HepG2 (cell line): ENCODE data around the gene HES6. TPM values are rescaled to one million over a fixed set of nuclear protein-coding genes. Genes with fewer than 3 reads are reported as not detected.

ENCODE experiments used
- ARNT2 ChIP-seq: sonication (generic); formaldehyde crosslinking; IDR thresholded peaks from 2 replicates; pipeline ENCODE4 v1.8.0; 2022; ENCODE audit warnings: mild to moderate bottlenecking, low read depth, missing genetic modification reagents, moderate library complexity
- ATM ChIP-seq: fragments of 450-650 bp; IDR thresholded peaks from 2 replicates; pipeline ENCODE4 v1.7.1; 2017; ENCODE audit warnings: mild to moderate bottlenecking, borderline replicate concordance
- KDM5B ChIP-seq: sonication (generic); formaldehyde crosslinking; IDR thresholded peaks from 2 replicates; pipeline ENCODE4 v1.4.0; 2020; ENCODE audit warnings: missing genetic modification reagents, mild to moderate bottlenecking, borderline replicate concordance
- PITX1 ChIP-seq: sonication (generic); formaldehyde crosslinking; IDR thresholded peaks from 2 replicates; pipeline ENCODE4 v1.5.1; 2020; ENCODE audit warnings: mild to moderate bottlenecking, missing genetic modification reagents
- RFXANK ChIP-seq: IDR thresholded peaks from 2 replicates; pipeline ENCODE4 v1.6.1; 2016
- SATB2 ChIP-seq: sonication (generic); formaldehyde crosslinking; IDR thresholded peaks from 2 replicates; pipeline ENCODE4 v1.5.0; 2020; ENCODE audit warnings: missing genetic modification reagents
- SOX5 ChIP-seq: IDR thresholded peaks from 2 replicates; pipeline ENCODE4 v1.6.1; 2016; ENCODE audit warnings: borderline replicate concordance
- TARDBP ChIP-seq: sonication (generic); formaldehyde crosslinking; IDR thresholded peaks from 2 replicates; pipeline ENCODE4 v1.8.0; 2022; ENCODE audit warnings: mild to moderate bottlenecking, missing genetic modification reagents
- TOE1 ChIP-seq: sonication (generic); formaldehyde crosslinking; IDR thresholded peaks from 2 replicates; pipeline ENCODE4 v1.4.0; 2020; ENCODE audit warnings: mild to moderate bottlenecking, missing genetic modification reagents
- ZBTB34 ChIP-seq: sonication (generic); formaldehyde crosslinking; IDR thresholded peaks from 2 replicates; pipeline ENCODE4 v1.8.0; 2022; ENCODE audit warnings: mild to moderate bottlenecking, missing genetic modification reagents
- ZNF547 ChIP-seq: sonication (generic); formaldehyde crosslinking; IDR thresholded peaks from 2 replicates; pipeline ENCODE4 v1.5.1; 2020; ENCODE audit warnings: mild to moderate bottlenecking, missing genetic modification reagents
- ZNF761 ChIP-seq: sonication (generic); formaldehyde crosslinking; conservative IDR thresholded peaks from 2 replicates; pipeline ENCODE4 v1.4.0; 2020; ENCODE audit warnings: mild to moderate bottlenecking, missing genetic modification reagents
- polyA plus RNA-seq, 8 experiments: library from polyadenylated mRNA; depleted of rRNA in 3 of 8; stranded (reverse) in 7 of 8; unstranded in 1 of 8; fragments of >200 nt; fragmentation: Illumina TruSeq in 4 of 8; extraction: Trizol in 4 of 8; gene quantifications; 2 replicates each; pipeline versions ENCODE4 v1.2.1 to v1.2.3, GENCODE V29; 2011 to 2016; ENCODE audit warnings: low read depth in 4 of 8, missing spikeins in 1 of 8, mixed read lengths in 1 of 8; ENCODE audit not compliant: insufficient read depth in 1 of 8
- total RNA-seq, 5 experiments: library from RNA; depleted of rRNA; stranded (reverse); fragments of >200 nt; fragmentation: Illumina TruSeq; extraction: Trizol; gene quantifications; 2 replicates each; pipeline ENCODE4 v1.2.3, GENCODE V29; 2016; ENCODE audit warnings: low read depth in 1 of 5
- TF ChIP-seq, protein P1 (sequence below): sonication (generic); formaldehyde crosslinking; IDR thresholded peaks from 2 replicates; pipeline ENCODE4 v1.4.0; 2020; ENCODE audit warnings: low read depth, missing genetic modification reagents
- TF ChIP-seq, protein P2 (sequence below): sonication (generic); formaldehyde crosslinking; IDR thresholded peaks from 2 replicates; pipeline ENCODE4 v1.4.0; 2020; ENCODE audit warnings: mild to moderate bottlenecking, missing genetic modification reagents
- TF ChIP-seq, protein P3 (sequence below): sonication (generic); formaldehyde crosslinking; IDR thresholded peaks from 2 replicates; pipeline ENCODE4 v1.4.0; 2020; ENCODE audit warnings: missing genetic modification reagents
- TF ChIP-seq, protein P4 (sequence below): sonication (generic); formaldehyde crosslinking; IDR thresholded peaks from 2 replicates; pipeline ENCODE4 v1.4.0; 2020; ENCODE audit warnings: missing genetic modification reagents, mild to moderate bottlenecking, borderline replicate concordance

Gene HES6
- total and polyA plus RNA-seq, 2 of the 13 experiments (the other 11 are each of a cell fraction or from before 2014, with no cell fraction given), result 19.5 to 82.8 TPM

DNA sequence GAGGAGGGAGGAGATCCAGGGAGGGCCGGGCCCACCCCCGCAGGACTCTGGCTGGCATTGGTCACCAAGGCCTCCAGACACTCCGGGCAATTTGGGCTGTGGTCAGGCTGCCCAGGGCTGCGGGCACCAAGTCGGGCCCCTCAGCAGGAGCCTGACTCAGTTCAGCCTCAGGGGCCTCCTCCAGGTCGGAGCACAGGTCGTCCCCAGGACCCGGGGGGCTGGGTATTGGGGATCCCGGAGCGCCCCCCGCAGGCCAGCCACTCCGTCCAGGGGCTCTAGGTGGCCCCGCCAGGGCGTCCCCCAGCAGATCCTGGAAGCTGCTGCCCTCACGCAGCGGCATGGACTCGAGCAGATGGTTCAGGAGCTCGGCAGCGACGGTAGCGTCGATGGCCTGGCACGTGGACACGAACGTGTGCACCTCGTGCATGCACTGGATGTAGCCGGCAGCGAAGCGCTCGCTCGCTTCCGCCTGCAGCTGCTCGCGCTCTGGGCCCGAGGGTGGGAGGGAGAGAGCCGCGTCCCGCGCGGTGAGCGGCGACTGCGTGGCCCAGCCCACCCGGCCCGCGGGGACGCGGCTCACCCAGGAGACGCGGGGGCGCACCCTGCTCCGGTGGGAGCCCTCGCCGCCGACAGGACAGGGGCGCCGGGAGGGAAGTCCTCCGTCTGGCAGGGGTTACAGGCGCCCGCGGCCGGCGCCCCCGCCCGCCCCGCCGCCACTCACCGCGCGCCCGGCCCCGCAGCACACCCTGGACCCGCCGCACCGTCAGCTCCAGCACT lies 884 bp downstream of the HES6 start (continued):
- TF ChIP-seq, protein P1, sequence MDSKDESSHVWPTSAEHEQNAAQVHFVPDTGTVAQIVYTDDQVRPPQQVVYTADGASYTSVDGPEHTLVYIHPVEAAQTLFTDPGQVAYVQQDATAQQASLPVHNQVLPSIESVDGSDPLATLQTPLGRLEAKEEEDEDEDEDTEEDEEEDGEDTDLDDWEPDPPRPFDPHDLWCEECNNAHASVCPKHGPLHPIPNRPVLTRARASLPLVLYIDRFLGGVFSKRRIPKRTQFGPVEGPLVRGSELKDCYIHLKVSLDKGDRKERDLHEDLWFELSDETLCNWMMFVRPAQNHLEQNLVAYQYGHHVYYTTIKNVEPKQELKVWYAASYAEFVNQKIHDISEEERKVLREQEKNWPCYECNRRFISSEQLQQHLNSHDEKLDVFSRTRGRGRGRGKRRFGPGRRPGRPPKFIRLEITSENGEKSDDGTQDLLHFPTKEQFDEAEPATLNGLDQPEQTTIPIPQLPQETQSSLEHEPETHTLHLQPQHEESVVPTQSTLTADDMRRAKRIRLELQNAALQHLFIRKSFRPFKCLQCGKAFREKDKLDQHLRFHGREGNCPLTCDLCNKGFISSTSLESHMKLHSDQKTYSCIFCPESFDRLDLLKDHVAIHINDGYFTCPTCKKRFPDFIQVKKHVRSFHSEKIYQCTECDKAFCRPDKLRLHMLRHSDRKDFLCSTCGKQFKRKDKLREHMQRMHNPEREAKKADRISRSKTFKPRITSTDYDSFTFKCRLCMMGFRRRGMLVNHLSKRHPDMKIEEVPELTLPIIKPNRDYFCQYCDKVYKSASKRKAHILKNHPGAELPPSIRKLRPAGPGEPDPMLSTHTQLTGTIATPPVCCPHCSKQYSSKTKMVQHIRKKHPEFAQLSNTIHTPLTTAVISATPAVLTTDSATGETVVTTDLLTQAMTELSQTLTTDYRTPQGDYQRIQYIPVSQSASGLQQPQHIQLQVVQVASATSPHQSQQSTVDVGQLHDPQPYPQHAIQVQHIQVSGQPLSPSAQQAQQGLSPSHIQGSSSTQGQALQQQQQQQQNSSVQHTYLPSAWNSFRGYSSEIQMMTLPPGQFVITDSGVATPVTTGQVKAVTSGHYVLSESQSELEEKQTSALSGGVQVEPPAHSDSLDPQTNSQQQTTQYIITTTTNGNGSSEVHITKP, result no peak
- TF ChIP-seq ARNT2 (CRISPR knock-in tag) (peak; percentile 99), SOX5 (CRISPR knock-in tag) (peak; percentile 69), ATM (no peak), KDM5B (CRISPR knock-in tag) (peak; percentile 100), ZNF547 (CRISPR knock-in tag) (peak; percentile 98), SATB2 (CRISPR knock-in tag) (peak; percentile 99), ZNF761 (0 out of 2 replicates have a peak, but pooled peaks have one; percentile 66), PITX1 (CRISPR knock-in tag) (peak; percentile 53; the same call in 1 of the 2 replicates), RFXANK (peak; percentile 79; the same call in 1 of the 2 replicates), TOE1 (CRISPR knock-in tag) (peak; percentile 90; the same call in 1 of the 2 replicates), TARDBP (CRISPR knock-in tag) (peak; percentile 57; the same call in 1 of the 2 replicates), ZBTB34 (CRISPR knock-in tag) (peak; percentile 90)
- TF ChIP-seq, protein P2, sequence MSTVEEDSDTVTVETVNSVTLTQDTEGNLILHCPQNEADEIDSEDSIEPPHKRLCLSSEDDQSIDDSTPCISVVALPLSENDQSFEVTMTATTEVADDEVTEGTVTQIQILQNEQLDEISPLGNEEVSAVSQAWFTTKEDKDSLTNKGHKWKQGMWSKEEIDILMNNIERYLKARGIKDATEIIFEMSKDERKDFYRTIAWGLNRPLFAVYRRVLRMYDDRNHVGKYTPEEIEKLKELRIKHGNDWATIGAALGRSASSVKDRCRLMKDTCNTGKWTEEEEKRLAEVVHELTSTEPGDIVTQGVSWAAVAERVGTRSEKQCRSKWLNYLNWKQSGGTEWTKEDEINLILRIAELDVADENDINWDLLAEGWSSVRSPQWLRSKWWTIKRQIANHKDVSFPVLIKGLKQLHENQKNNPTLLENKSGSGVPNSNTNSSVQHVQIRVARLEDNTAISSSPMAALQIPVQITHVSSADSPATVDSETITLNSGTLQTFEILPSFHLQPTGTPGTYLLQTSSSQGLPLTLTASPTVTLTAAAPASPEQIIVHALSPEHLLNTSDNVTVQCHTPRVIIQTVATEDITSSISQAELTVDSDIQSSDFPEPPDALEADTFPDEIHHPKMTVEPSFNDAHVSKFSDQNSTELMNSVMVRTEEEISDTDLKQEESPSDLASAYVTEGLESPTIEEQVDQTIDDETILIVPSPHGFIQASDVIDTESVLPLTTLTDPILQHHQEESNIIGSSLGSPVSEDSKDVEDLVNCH (CRISPR knock-in tag), result peak; percentile 96
- TF ChIP-seq, protein P3, sequence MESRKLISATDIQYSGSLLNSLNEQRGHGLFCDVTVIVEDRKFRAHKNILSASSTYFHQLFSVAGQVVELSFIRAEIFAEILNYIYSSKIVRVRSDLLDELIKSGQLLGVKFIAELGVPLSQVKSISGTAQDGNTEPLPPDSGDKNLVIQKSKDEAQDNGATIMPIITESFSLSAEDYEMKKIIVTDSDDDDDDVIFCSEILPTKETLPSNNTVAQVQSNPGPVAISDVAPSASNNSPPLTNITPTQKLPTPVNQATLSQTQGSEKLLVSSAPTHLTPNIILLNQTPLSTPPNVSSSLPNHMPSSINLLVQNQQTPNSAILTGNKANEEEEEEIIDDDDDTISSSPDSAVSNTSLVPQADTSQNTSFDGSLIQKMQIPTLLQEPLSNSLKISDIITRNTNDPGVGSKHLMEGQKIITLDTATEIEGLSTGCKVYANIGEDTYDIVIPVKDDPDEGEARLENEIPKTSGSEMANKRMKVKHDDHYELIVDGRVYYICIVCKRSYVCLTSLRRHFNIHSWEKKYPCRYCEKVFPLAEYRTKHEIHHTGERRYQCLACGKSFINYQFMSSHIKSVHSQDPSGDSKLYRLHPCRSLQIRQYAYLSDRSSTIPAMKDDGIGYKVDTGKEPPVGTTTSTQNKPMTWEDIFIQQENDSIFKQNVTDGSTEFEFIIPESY, result peak; percentile 99
- TF ChIP-seq, protein P4, sequence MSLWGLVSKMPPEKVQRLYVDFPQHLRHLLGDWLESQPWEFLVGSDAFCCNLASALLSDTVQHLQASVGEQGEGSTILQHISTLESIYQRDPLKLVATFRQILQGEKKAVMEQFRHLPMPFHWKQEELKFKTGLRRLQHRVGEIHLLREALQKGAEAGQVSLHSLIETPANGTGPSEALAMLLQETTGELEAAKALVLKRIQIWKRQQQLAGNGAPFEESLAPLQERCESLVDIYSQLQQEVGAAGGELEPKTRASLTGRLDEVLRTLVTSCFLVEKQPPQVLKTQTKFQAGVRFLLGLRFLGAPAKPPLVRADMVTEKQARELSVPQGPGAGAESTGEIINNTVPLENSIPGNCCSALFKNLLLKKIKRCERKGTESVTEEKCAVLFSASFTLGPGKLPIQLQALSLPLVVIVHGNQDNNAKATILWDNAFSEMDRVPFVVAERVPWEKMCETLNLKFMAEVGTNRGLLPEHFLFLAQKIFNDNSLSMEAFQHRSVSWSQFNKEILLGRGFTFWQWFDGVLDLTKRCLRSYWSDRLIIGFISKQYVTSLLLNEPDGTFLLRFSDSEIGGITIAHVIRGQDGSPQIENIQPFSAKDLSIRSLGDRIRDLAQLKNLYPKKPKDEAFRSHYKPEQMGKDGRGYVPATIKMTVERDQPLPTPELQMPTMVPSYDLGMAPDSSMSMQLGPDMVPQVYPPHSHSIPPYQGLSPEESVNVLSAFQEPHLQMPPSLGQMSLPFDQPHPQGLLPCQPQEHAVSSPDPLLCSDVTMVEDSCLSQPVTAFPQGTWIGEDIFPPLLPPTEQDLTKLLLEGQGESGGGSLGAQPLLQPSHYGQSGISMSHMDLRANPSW (CRISPR knock-in tag), result no peak
